Amniotic epithelial cell (primary cell): ENCODE results near the gene IGF2R.
A peak's percentile ranks its signal among the peaks of the same experiment; 100 is the strongest.
"Not testable (repeated sequence)": the region's sequence is repeated elsewhere in the genome, so short reads cannot be mapped to it uniquely, and the experiment has no call there.

Experiments
- DNase-seq: peaks from one replicate; pipeline ENCODE4 v3.0.0-alpha.2; 2010; ENCODE audit warnings: low read depth

The IGF2R gene

DNA sequence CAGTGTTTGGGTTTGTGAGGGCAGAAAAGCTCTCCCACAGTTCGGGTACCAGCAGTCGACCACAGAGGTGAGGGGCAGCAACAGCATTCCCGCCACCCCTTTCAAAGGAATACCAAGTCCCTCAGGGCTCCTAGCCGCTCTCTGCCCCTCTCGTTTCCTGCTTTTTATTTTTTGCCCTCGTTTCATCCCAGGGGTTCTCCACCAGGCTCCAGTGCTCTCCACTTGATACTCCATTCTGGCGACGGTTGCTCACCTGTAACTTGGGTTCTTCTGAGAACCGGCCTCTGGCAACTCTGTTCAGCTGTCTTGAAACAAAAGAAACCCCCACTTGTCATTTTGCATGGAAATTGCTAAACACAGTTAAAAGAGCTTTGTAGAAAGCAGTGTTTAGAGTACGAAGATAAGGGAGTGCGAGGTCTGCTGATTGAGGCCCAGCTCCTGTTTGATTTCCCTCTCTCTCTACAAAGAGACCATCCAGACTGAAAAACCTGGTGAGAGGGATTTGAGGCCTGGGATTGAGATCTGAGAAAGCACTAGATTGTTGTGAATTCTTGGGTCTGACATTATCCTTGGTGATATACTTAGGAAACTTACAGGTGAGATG lies 28.7 kb downstream of the IGF2R start:
- DNase-seq, result no peak

DNA sequence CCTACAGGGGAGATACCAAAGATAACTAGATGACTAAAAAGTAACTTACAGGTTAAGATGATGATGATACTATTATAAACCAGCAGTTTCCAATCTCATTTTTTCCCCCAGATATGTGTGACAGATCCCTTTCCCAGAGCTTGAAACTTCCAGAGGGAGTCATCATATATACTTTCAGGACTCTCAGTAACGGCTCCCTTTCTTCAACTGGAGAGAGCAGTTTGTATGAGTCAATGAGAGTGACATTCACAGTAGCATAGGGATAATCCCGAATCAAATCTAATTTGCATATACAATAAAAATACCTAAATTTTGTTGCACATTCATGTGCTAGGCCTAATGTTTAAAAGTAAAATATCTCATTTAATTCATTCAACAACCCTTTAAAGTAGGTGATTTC lies 29.7 kb downstream of the IGF2R start:
- DNase-seq, result no peak

DNA sequence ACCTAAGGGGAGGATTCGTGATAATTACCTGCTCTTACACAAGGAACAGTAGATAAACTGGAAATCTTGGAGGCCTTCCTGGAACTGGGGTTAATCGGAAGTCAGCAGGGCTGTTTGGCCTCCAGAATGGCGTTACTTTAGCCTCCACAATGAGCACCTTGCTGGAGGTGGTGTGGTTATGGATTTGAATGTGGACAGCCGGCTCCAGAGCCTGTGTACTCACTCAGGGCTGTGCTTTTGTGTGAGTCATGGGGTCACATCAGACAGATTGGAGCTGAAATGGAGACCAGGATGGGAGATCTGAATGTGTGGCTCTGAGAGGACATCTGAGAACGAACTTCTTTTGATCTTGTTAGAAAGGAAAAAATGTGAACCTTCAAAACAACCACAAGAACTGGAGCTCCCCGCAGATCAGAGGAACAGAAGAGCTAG lies 30.4 kb downstream of the IGF2R start:
- no peak for DNase-seq

GRCh38 chr6:160000280-160000704 lies 31.4 kb downstream of the IGF2R start:
- peak; percentile 43 for DNase-seq

- DNase-seq, result not testable (repeated sequence)
Observed at GRCh38 chr6:160000893-160001427, 32.1 kb downstream of the IGF2R start.

- DNase-seq, result no peak
Observed at GRCh38 chr6:160002882-160003281, 34.0 kb downstream of the IGF2R start.

DNA sequence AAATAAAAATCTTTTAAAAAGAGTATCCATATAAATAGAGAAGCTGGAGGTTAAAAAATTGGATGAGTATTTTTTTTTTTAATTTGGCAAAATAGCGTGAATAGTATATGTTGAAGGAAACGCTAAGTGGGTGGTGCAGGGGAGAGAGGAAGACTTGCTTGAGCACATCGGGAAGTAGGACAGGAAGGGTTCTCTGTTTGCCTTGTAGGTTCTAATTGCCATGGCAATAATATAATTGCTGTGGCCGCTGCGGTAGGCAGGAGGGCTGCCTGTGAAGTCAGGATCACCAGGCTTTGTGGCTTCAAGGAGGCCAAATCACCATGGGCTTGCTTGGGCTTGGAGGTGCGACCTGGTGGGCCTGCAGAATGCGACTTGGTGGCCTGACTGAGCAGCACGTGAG lies 35.1 kb downstream of the IGF2R start:
- DNase-seq, result no peak

DNA sequence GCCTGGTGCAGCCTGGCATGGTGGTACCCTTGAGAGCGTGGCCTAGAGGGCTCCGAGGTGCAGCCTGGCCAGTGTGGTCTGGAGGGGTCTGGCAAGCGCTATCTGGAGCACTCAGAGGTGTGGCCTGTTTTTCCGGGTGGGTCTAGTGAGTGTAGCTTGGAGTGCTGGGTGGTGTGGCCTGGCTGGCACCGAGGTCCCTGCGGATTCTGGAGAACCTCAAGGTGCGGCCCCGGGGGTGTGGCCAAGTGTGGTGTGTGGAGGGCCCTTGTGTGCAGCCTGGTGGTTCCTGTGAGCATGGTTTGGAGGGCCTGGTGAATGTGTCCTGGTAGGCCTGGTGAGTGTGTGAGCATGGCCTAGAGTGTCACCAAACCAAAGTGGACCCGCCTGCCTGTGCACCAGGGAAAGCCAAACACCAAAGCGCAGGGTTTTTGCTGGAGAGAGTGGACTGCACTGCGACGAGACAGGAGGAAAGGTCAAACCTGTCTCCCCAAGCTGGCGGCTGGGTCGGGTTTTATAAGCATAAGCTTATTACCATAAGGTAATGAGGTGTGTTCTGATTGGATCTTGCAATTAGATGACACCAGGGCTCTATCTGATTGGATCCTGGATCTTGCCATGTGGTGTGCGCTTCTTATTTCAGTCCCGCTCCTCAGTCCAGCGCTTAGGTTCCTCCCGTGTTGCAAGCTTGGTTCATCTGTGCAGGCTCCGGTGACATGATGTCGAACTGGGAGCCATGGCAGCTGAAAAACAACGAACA lies 35.7 kb downstream of the IGF2R start:
- DNase-seq, result no peak

DNA sequence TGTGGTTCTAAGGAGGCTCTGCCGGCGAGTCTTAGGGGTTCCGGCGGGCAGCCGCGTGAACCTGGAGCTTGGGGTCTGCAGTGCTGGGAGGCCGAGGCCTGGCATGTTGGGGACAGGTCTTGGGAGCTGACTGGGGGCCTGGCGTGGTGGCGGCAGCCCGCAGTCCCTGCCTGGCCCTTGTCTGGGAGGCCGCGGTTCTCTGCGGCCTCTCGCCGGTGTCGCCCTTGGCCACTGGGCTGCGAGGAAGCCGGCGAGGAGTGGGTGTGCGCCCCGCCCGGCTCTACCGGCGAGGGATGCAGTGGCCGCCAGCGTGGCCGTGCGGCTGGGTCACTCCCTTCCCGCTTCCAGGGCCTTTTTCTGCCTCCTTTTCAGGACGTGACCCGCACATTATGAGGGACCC lies 36.3 kb downstream of the IGF2R start:
- no peak for DNase-seq

DNA sequence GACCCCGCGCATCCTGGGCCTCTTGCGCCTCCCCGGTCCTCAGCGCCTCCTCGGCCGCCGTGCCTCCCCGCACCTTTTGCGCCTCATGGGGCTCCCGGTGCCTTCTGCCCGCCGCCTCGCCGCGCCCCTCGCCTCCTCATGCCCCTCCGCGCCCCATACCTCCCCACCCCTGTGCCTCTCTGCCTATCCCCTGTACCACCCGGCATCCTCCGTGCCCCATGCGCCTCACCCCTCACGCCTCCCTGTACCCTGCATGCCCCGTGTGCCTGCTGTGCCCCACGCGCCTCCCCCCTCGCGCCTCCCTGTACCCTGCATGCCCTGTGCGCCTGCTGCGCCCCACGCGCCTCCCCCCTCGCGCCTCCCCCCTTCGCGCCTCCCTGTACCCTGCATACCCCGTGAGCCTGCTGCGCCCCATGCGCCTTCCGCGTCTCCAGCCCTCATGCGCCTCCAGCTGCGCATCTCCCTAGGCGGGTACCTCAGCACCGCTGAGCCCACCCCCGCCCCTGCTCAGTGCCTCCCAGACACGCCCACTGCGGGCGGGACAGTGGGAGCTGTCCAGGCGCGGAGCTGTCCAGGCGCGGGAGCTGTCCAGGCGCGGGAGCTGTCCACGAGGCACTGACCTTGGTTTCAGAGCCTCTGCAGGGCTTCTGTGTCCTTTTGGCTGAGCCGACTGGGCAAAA lies 37.1 kb downstream of the IGF2R start:
- DNase-seq, result peak; percentile 69

GRCh38 chr6:160007145-160007544 lies 38.3 kb downstream of the IGF2R start:
- no peak for DNase-seq

GRCh38 chr6:160007611-160008010 lies 38.7 kb downstream of the IGF2R start:
- DNase-seq, result no peak

- no peak for DNase-seq
Observed at GRCh38 chr6:160010067-160010466, 41.2 kb downstream of the IGF2R start.

- peak; percentile 47 for DNase-seq
Observed at GRCh38 chr6:160013987-160014868, 45.3 kb downstream of the IGF2R start.

GRCh38 chr6:160014869-160015182 lies 45.9 kb downstream of the IGF2R start:
- DNase-seq, result no peak

DNA sequence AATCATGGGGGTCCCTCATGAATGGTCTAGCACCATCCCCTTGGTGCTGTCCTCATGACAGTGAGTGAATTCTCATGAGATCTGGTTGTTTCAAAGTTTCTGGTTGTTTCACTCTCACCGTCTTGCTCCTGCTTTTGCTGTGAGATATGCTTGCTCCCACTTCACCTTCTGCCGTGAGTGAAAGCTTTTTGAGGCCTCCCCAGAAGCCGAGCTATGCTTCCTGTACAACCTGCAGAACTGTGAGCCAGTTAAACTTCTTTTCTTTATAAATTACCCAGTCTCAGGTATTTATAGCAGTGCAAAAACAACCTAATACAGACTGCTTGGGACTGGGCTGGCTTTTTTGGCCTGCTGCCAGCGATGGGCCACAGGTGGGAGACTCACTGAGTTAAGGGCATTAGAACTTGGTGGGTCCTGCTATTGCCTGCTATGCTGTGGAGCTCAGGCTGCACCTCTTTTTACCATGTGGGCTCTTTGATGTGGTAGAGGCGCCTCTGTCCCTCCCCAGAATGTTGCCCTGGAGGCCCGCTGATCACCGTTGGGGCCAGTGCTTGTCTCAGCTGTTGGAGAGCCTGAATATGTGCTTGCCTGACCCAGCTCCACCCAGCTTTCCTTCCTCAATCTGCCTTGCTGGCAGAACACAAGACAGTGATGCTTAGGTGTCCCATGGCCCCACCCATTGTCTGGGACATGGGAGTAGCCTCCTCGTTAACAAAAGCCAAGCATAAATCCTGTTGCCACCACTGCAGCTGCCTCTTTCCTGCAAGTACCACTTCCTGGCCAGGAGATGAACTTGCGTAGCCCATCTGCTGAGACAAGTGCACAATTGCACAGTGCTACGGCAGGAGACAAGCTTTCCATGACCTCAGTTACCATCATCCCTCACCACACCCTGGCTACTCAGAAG lies 47.1 kb downstream of the IGF2R start:
- no peak for DNase-seq

- no peak for DNase-seq
Observed at GRCh38 chr6:160022101-160022500, 53.2 kb downstream of the IGF2R start.

DNA sequence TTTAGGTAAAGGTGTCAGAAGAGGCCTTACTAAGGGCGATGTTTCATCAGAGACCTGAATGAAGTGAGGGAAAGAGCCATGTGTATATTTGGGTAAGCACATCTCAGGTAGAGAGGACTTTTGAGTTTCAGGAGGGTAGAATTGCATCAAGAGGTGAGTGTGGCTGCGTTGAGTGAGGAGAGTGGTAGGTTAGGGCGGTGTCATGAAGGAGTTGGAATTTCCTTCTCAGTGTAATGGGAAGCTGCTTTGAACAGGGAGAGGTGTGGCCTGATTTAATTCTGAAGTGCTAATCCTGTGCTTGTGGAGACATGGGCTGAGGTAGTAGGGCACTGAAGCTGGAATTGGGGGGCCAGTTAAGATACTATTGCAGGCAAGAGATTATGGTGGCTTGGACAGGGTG lies 53.9 kb downstream of the IGF2R start:
- no peak for DNase-seq

DNA sequence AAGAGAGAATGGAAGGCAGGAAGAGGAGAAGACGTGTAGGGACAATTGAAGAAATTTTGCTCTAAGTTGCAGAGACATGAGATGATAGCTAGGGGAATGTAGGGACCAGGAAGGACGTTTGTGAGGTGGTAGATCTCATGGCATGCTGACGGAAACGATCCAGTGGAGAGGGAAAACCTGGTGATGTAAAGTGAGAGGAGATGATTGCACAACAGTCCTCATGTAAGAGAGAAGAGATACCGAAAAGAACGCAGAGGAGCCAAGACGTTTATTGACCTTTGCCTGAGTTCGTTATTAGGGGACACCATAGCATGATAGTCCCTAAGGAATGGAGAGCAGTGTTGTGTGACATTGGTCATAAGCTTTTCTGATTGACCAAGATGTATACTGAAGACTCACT lies 55.3 kb downstream of the IGF2R start:
- DNase-seq, result no peak

DNA sequence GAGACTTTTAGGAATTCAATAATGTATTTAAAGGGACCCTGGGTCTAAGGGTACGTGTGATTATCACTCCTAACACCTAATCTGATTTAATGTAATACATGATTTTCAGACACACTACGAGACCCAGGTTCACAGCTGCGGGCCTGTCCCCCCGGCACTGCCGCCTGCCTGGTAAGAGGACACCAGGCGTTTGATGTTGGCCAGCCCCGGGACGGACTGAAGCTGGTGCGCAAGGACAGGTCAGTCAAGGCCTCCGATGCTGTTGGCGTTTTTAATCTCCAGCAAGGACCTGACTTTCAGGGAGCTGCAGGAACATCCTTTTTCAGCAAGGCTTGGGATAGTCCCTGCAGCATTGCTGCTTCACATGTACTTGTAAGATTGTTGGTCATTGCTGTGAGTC lies 58.2 kb downstream of the IGF2R start:
- DNase-seq, result no peak

DNA sequence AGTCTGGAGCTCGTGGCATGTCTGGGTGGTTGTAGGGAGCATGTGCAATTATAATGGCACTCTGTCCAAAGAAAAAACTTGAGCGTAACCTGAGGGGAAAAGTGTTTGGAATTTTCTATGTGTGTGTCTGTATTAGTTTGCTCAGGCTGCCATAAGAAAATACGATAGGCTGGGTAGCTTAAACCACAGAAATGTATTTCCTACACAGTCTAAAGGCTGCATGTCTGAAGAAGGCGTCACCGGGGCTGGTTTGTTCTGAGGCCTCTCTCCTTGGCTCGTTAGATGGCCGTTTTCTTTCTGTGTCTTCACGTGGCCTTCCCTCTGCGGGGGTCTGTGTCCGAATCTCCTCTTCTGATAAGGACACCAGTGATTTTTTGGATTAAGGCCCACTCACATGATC lies 59.0 kb downstream of the IGF2R start:
- DNase-seq, result no peak
